Ramos (cell line): Measurements from ENCODE around the gene CHD5.

Source experiments
- in situ Hi-C: fragments of 300-500 bp; cut with MboI; formaldehyde crosslinking; loops from one replicate; pipeline ENCODE4 v1.14.3; 2022; ENCODE audit warnings: low sequenced_read_pairs; ENCODE audit not compliant: unreplicated experiment

Gene CHD5

GRCh38 chr1:6177681-6178380 lies 2.3 kb downstream of the CHD5 start:
- in situ Hi-C loops = no loop called here

- in situ Hi-C loops = no loop called here
These were observed 3.3 kb downstream of the CHD5 start for GRCh38 chr1:6176779-6177178.

GRCh38 chr1:6175411-6175828 lies 4.7 kb downstream of the CHD5 start:
- in situ Hi-C loops = no loop called here

GRCh38 chr1:6174621-6175410 lies 5.3 kb downstream of the CHD5 start:
- in situ Hi-C loops = no loop called here

- in situ Hi-C loops = no loop called here
These were observed 7.6 kb downstream of the CHD5 start for GRCh38 chr1:6172549-6172948.

- in situ Hi-C loops = no loop called here
These were observed 8.5 kb downstream of the CHD5 start for GRCh38 chr1:6171548-6172124.

GRCh38 chr1:6170742-6171201 lies 9.3 kb downstream of the CHD5 start:
- in situ Hi-C loops = no loop called here

- in situ Hi-C loops = no loop called here
These were observed 9.9 kb downstream of the CHD5 start for GRCh38 chr1:6170116-6170741.

- in situ Hi-C loops = no loop called here
These were observed 11.1 kb downstream of the CHD5 start for GRCh38 chr1:6168947-6169586.

- in situ Hi-C loops = no loop called here
These were observed 12.5 kb downstream of the CHD5 start for GRCh38 chr1:6167391-6168303.

GRCh38 chr1:6166655-6167390 lies 13.3 kb downstream of the CHD5 start:
- in situ Hi-C loops = no loop called here

GRCh38 chr1:6166221-6166620 lies 13.9 kb downstream of the CHD5 start:
- in situ Hi-C loops = no loop called here

GRCh38 chr1:6165441-6165985 lies 14.6 kb downstream of the CHD5 start:
- in situ Hi-C loops = no loop called here

- in situ Hi-C loops = no loop called here
These were observed 15.1 kb downstream of the CHD5 start for GRCh38 chr1:6165027-6165426.

GRCh38 chr1:6163973-6164617 lies 16.0 kb downstream of the CHD5 start:
- in situ Hi-C loops = no loop called here

- in situ Hi-C loops = no loop called here
These were observed 16.7 kb downstream of the CHD5 start for GRCh38 chr1:6163191-6163972.

GRCh38 chr1:6162773-6163172 lies 17.3 kb downstream of the CHD5 start:
- in situ Hi-C loops = no loop called here
